ENCODE data around the gene FKBP7. TPM values are rescaled to one million over a fixed set of nuclear protein-coding genes. Genes with fewer than 3 reads are reported as not detected.

Gene FKBP7, protein sequence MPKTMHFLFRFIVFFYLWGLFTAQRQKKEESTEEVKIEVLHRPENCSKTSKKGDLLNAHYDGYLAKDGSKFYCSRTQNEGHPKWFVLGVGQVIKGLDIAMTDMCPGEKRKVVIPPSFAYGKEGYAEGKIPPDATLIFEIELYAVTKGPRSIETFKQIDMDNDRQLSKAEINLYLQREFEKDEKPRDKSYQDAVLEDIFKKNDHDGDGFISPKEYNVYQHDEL
- total RNA-seq (2022; extraction: Qiagen RNA extraction) = 7.9 to 12.8 TPM (median 9.7 TPM) in 5 replicates

DNA sequence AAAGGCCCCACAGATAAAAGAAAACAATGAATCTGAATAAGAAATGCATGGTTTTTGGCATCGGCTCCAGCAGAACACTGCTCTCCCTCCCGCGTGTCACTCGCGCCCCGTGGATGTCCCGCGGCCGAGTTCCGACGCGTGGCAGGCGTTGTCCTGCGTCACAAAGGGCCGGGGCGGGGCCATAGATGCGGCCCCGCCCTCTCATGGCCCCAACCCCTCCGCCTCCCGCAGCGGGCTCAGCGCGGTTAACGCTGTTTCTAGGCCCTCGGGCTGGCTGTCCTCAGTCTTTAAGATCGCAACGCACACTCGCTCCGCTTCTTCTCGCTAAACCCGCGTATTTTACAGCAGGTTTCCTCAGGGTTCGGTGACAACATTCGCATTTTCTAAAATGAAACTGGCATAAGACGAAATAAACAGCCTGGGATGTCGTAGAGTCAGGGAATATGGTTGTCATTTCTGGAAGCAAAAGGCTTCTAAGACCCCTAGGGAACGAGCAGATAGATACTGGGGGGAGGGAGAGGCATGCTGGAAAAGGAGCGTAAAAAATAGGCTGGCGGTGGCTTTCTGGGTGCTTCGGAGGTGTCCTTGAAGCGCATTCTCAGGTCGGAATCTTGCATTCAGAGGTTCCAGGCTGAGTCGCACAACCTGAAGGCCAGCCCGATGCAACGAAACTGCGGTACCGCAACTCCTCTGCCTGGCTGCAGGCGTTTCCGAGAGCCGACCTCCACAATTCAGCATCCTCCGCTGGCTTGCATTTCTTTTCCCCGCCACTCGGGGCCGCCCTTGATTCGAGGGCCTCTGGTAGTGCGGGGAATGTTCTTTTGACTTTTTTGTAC, at the start of gene FKBP7:
Gene FKBP7, minus strand, starts transcription at position 162 of the 836 bp plus-strand sequence. Its CDS starts 101 bp downstream, at position 61.

DNA sequence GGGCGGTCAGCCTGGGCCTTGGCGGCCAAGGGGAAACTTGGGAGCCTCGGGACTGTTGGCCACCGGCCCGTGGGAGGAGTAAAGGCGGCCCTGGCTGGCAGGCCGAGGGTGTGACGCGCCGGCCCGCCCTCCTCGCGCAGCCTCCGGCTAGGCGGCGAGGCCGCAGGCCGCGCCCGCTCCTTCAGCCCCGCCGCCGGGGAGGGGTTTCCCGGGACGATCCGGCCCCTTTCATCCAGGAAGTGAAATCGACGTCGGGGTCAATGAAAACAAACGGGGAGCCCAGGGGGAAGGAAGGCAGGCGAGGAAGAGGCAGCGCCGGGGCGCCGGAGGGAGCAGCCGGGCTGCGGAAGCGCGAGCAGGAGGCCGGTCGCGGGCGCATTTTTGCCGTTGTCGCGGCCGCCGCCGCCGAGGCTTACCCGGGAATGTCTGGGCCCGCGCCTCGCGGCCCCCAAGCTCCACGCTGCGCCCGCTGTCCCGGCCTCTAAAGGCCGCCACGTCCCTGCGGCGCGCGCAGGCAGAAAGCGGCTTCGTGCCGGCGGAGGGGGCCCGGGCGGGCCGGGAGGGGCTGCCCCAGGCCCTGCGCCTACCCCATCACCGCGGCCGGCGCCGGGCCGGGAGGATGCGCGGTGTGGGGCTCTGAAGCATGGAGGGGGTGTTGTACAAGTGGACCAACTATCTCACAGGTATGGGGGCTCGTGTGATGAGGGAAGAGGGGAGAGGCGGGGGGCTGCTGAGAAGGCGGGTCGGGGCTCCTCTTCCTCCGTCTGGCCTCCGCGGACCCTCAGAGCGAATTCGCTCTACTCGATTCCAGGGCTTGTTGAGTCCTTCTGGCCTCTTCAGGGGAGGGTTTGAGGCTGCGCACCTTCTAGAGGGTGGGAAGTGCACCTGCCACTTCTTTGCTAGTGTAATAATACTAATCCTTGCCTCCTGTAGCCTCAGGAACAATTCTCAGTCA, 2.1 kb upstream of the FKBP7 start, which contains the start of gene PLEKHA3:
Gene PLEKHA3, plus strand, starts transcription at position 231 of the 955 bp plus-strand sequence. Its CDS starts 413 bp downstream, at position 644.

GRCh38 chr2:178450774-178451525, 27.4 kb downstream of the FKBP7 start, which contains the start of the genes PJVK and PRKRA:
Gene PJVK (plus strand): TSS chr2:178451378. CDS start chr2:178453410, 2,032 bp downstream.
Gene PRKRA (minus strand): TSS chr2:178451175. CDS start chr2:178451030, 145 bp downstream.

Other genes with a start within 250 kb of the FKBP7 start
- 28.3 to 35.8 TPM (median 30.9 TPM) in 5 replicates for gene PRKRA, start 27.4 kb downstream of the FKBP7 start, total RNA-seq (2022; extraction: Qiagen RNA extraction)
- gene PJVK, start 27.2 kb downstream of the FKBP7 start, total RNA-seq (2022; extraction: Qiagen RNA extraction) = 0.82 to 1.4 TPM (median 0.88 TPM) in 5 replicates
- gene PLEKHA3, start 1.9 kb upstream of the FKBP7 start, total RNA-seq (2022; extraction: Qiagen RNA extraction) = 9.8 to 16.2 TPM (median 14.3 TPM) in 5 replicates

All from A549 treated with Mapracorat at 1 μM for 4 hours (cell line).